Breast epithelium (tissue), 4 donors: ENCODE results near the gene KRCC1. TPM values are rescaled to one million over a fixed set of nuclear protein-coding genes. Genes with fewer than 3 reads are reported as not detected.

ENCODE experiments used
- DNase-seq, 2 donors: peaks; one replicate each; pipeline ENCODE4 v3.0.0-alpha.2; 2019; ENCODE audit warnings: low spot score in 2 of 2
- H3K27ac ChIP-seq, 2 donors: fragments of 200-600 bp; sonication (generic) in 1 of 2; one replicate each; pipeline ENCODE4 v1.5.1; 2016 to 2019; ENCODE audit warnings: mild to moderate bottlenecking in 1 of 2
- H3K27me3 ChIP-seq, 2 donors: fragments of 200-600 bp; sonication (generic) in 1 of 2; one replicate each; pipeline versions ENCODE4 v1.5.1 to v1.6.0; 2017 to 2019; ENCODE audit warnings: control low read depth in 1 of 2, mild to moderate bottlenecking in 1 of 2
- H3K36me3 ChIP-seq: fragments of 200-600 bp; one replicate; pipeline ENCODE4 v1.5.1; 2019
- H3K4me1 ChIP-seq, 2 donors: fragments of 200-600 bp; sonication (generic); one replicate each; pipeline ENCODE4 v1.5.1; 2016 to 2019; ENCODE audit warnings: control low read depth in 1 of 2
- H3K4me3 ChIP-seq, 3 donors: fragments of 200-600 bp; sonication (generic); 1 replicate in 2 of 3; 2 replicates in 1 of 3; pipeline ENCODE4 v1.5.1; 2016 to 2019; ENCODE audit warnings: mild to moderate bottlenecking in 3 of 3, moderate library complexity in 2 of 3
- H3K9me3 ChIP-seq, 2 donors: fragments of 200-600 bp; sonication (generic) in 1 of 2; one replicate each; pipeline ENCODE4 v1.5.1; 2016 to 2019; ENCODE audit warnings: control low read depth in 1 of 2
- CTCF ChIP-seq, 3 donors: fragments of 450-650 bp; IDR thresholded peaks; one replicate each; pipeline ENCODE4 v1.5.1; 2016 to 2017; ENCODE audit warnings: antibody characterized with exemption in 3 of 3, mild to moderate bottlenecking in 3 of 3, moderate library complexity in 3 of 3
- POLR2A ChIP-seq: fragments of 450-650 bp; IDR thresholded peaks from one replicate; pipeline ENCODE4 v1.6.1; 2016; ENCODE audit warnings: antibody characterized with exemption, mild to moderate bottlenecking, moderate library complexity
- POLR2AphosphoS5 ChIP-seq, 3 donors: sonication (generic); formaldehyde crosslinking; IDR thresholded peaks; one replicate each; pipeline ENCODE4 v1.6.1; 2017; ENCODE audit warnings: antibody characterized with exemption in 3 of 3
- intact Hi-C: fragments of 100-400 bp; cut with DNase I; formaldehyde crosslinking; loops from one replicate; pipeline ENCODE4 v1.15.1; 2023; ENCODE audit warnings: low total_unique reads
- total RNA-seq, 3 donors: library from RNA; depleted of rRNA; stranded (reverse); fragments of >200 nt; gene quantifications; one replicate each; pipeline ENCODE4 v1.1.0, GENCODE V29; 2016

KRCC1 gene
- total RNA-seq, 3 donors from 2014 or later: 34.1 to 44.8 (median 39.2) TPM

DNA sequence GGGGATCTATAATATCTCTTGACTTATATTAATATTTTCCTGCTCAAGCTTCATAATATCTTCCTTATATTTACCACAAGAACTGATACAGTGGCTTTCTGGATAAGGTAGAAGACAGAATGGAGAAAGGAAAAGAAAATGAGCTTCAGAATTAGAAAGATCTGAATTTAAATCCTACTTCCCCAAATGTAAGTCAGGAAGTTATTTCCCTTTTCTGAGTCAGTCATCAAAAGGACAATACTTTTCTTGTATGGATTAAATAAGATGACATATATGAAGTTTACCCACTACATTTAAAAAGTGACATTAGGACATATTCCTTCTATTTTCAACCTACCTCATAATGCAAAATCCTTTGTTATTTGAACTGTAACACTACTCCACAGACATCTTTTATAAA lies 19.0 kb downstream of the KRCC1 start:
- Histone ChIP-seq H3K4me1 (no peaks in the 10 kb centered on the region), H3K9me3 (no peaks in the 10 kb centered on the region), H3K27ac (no peak overlapping the region), H3K36me3 (peaks cover 7% of the 10 kb centered on the region), H3K27me3 (no peaks in the 10 kb centered on the region), H3K4me3 (no peak overlapping the region)
- intact Hi-C loops: no loop called here
- no peak for DNase-seq
- no peak for TF ChIP-seq POLR2A
- no peak for TF ChIP-seq POLR2AphosphoS5 (IDR thresholded peaks at IDR 0.05)
- no peak for TF ChIP-seq CTCF (IDR thresholded peaks at IDR 0.05)

GRCh38 chr2:88036182-88036581 lies 19.4 kb downstream of the KRCC1 start:
- no peaks in the 10 kb centered on the region for H3K4me1 ChIP-seq
- H3K4me3 ChIP-seq: no peak overlapping the region
- intact Hi-C loops: no loop called here
- H3K36me3 ChIP-seq: peaks cover 7% of the 10 kb centered on the region
- H3K27ac ChIP-seq: no peak overlapping the region
- no peak for DNase-seq
- H3K27me3 ChIP-seq: no peaks in the 10 kb centered on the region
- no peaks in the 10 kb centered on the region for H3K9me3 ChIP-seq
- TF ChIP-seq POLR2A (no peak), CTCF (IDR thresholded peaks at IDR 0.05) (no peak), POLR2AphosphoS5 (IDR thresholded peaks at IDR 0.05) (no peak)

- Histone ChIP-seq H3K4me3 (no peak overlapping the region), H3K36me3 (peaks cover 7% of the 10 kb centered on the region), H3K27me3 (no peaks in the 10 kb centered on the region), H3K4me1 (no peaks in the 10 kb centered on the region), H3K9me3 (no peaks in the 10 kb centered on the region), H3K27ac (no peak overlapping the region)
- intact Hi-C loops: no loop called here
- TF ChIP-seq POLR2A (no peak), CTCF (IDR thresholded peaks at IDR 0.05) (no peak), POLR2AphosphoS5 (IDR thresholded peaks at IDR 0.05) (no peak)
- DNase-seq: no peak
These were observed 23.4 kb downstream of the KRCC1 start for GRCh38 chr2:88032070-88032702.

- DNase-seq: no peak
- H3K4me1 ChIP-seq: no peaks in the 10 kb centered on the region
- intact Hi-C loops: no loop called here
- no peaks in the 10 kb centered on the region for H3K9me3 ChIP-seq
- no peak overlapping the region for H3K27ac ChIP-seq
- no peaks in the 10 kb centered on the region for H3K27me3 ChIP-seq
- peaks cover 7% of the 10 kb centered on the region for H3K36me3 ChIP-seq
- TF ChIP-seq POLR2AphosphoS5 (IDR thresholded peaks at IDR 0.05) (no peak), CTCF (IDR thresholded peaks at IDR 0.05) (no peak), POLR2A (no peak)
- H3K4me3 ChIP-seq: no peak overlapping the region
These were observed 26.7 kb downstream of the KRCC1 start for GRCh38 chr2:88028931-88029330.

- Histone ChIP-seq H3K4me1 (no peaks in the 10 kb centered on the region), H3K27me3 (no peaks in the 10 kb centered on the region), H3K27ac (no peak overlapping the region), H3K36me3 (peaks cover 5% of the 10 kb centered on the region), H3K4me3 (no peak overlapping the region), H3K9me3 (no peaks in the 10 kb centered on the region)
- intact Hi-C loops: no loop called here
- no peak for DNase-seq
- TF ChIP-seq CTCF (IDR thresholded peaks at IDR 0.05) (no peak), POLR2AphosphoS5 (IDR thresholded peaks at IDR 0.05) (no peak), POLR2A (no peak)
These were observed 27.7 kb downstream of the KRCC1 start for GRCh38 chr2:88027697-88028389.
